H1 (cell line): ENCODE results near the gene LTB. TPM values are rescaled to one million over a fixed set of nuclear protein-coding genes. Genes with fewer than 3 reads are reported as not detected.

ENCODE experiments used
- CTCF ChIA-PET: fragments of 300-600 bp; sonication (Branson Sonifier 250); formaldehyde crosslinking; loops from one replicate; lab custom pipeline; 2021; ENCODE audit not compliant: partially characterized antibody; lab: Charles Lee
- POLR2A ChIA-PET: fragments of 300-600 bp; sonication (Branson Sonifier 250); formaldehyde crosslinking; loops from one replicate; lab custom pipeline; 2021; ENCODE audit warnings: inconsistent platforms; ENCODE audit not compliant: partially characterized antibody; lab: Charles Lee
- DNase-seq, 2 experiments: peaks; one replicate each; pipeline versions ENCODE4 v3.0.0 to v3.0.0-alpha.2; 2010 to 2022; ENCODE audit warnings: low spot score in 2 of 2, low read depth in 1 of 2, mixed read lengths in 1 of 2
- FAIRE-seq: peaks from 2 replicates; lab custom pipeline; 2011; peaks lifted over from hg19 to GRCh38; lab: Jason Lieb, UNC
- H2AFZ ChIP-seq: 2 replicates; pipeline ENCODE4 v1.8.1; 2012; ENCODE audit warnings: low read length, inconsistent platforms
- H2AK5ac ChIP-seq: 2 replicates; pipeline ENCODE4 v1.6.1; 2013; ENCODE audit warnings: low read depth, low read length
- H2BK120ac ChIP-seq: replicated peaks from 2 replicates; pipeline ENCODE3; 2013; ENCODE audit warnings: low read depth, low read length, inconsistent platforms
- H2BK12ac ChIP-seq: 2 replicates; pipeline ENCODE4 v1.6.1; 2013; ENCODE audit warnings: low read depth, low read length
- H2BK15ac ChIP-seq: 2 replicates; pipeline ENCODE4 v1.6.1; 2013; ENCODE audit warnings: low read length
- H2BK20ac ChIP-seq: 2 replicates; pipeline ENCODE4 v1.6.1; 2013; ENCODE audit warnings: low read length
- H2BK5ac ChIP-seq: 2 replicates; pipeline ENCODE4 v1.6.1; 2013; ENCODE audit warnings: low read depth, low read length
- H3K14ac ChIP-seq: 2 replicates; pipeline ENCODE4 v1.6.1; 2013; ENCODE audit warnings: inconsistent platforms; ENCODE audit not compliant: insufficient read length
- H3K18ac ChIP-seq: 2 replicates; pipeline ENCODE4 v1.6.1; 2013; ENCODE audit warnings: low read length; ENCODE audit errors: extremely low read depth
- H3K23ac ChIP-seq: 2 replicates; pipeline ENCODE4 v1.6.1; 2013; ENCODE audit warnings: inconsistent platforms; ENCODE audit not compliant: insufficient read length
- H3K23me2 ChIP-seq: 2 replicates; pipeline ENCODE4 v1.6.1; 2013; ENCODE audit warnings: low read depth, low read length
- H3K27ac ChIP-seq: 2 replicates; pipeline ENCODE4 v1.6.1; 2011; ENCODE audit warnings: low read depth, low read length, inconsistent platforms
- H3K27me3 ChIP-seq, 4 experiments: replicated peaks in 1 of 4; 1 replicate in 1 of 4; 2 replicates in 3 of 4; pipeline versions ENCODE4 v1.6.1 to v1.8.1; 2011 to 2013; ENCODE audit warnings: low read length in 3 of 4, mild to moderate bottlenecking in 3 of 4, inconsistent platforms in 2 of 4, mixed read lengths in 2 of 4, moderate library complexity in 1 of 4; ENCODE audit not compliant: control insufficient read depth in 3 of 4, insufficient read depth in 3 of 4; ENCODE audit errors: extremely low read depth in 1 of 4
- H3K36me3 ChIP-seq, 4 experiments: 2 replicates each; pipeline versions ENCODE4 v1.6.1 to v1.8.1; 2011 to 2013; ENCODE audit warnings: mild to moderate bottlenecking in 4 of 4, low read length in 3 of 4, moderate library complexity in 2 of 4, control low read depth in 1 of 4, inconsistent platforms in 1 of 4; ENCODE audit not compliant: insufficient read depth in 4 of 4, control insufficient read depth in 2 of 4
- H3K4ac ChIP-seq: replicated peaks from 2 replicates; pipeline ENCODE3; 2013; ENCODE audit warnings: low read length, low read depth, mixed read lengths, inconsistent platforms; ENCODE audit not compliant: insufficient read length
- H3K4me1 ChIP-seq, 4 experiments: replicated peaks in 1 of 4; 1 replicate in 1 of 4; 2 replicates in 3 of 4; pipeline versions ENCODE4 v1.6.1 to v1.8.1; 2011 to 2013; ENCODE audit warnings: low read length in 3 of 4, inconsistent platforms in 2 of 4, mixed read lengths in 1 of 4; ENCODE audit not compliant: insufficient read depth in 4 of 4, control insufficient read depth in 3 of 4
- H3K4me2 ChIP-seq, 2 experiments: 2 replicates each; pipeline versions ENCODE4 v1.6.1 to v1.8.1; 2011 to 2013; ENCODE audit warnings: low read depth in 2 of 2, low read length in 2 of 2, control low read depth in 1 of 2, inconsistent platforms in 1 of 2, mild to moderate bottlenecking in 1 of 2; ENCODE audit not compliant: insufficient read depth in 1 of 2
- H3K4me3 ChIP-seq, 4 experiments: fragments of 200-600, 300-600 bp in 1 of 4; sonication (generic), shearing (Covaris generic), sonication (Bioruptor Twin) in 1 of 4; 2 replicates each; pipeline versions ENCODE4 v1.5.1 to v1.8.1; 2011 to 2016; ENCODE audit warnings: low read length in 4 of 4, low read depth in 3 of 4, control low read depth in 2 of 4, inconsistent platforms in 2 of 4, mild to moderate bottlenecking in 2 of 4, mixed read lengths in 1 of 4, moderate library complexity in 1 of 4; ENCODE audit not compliant: insufficient read depth in 2 of 4; ENCODE audit errors: extremely low read depth in 1 of 4
- H3K56ac ChIP-seq: replicated peaks from 2 replicates; pipeline ENCODE3; 2013; ENCODE audit warnings: low read depth, mild to moderate bottlenecking, mixed read lengths, low read length, inconsistent platforms; ENCODE audit not compliant: insufficient read length
- H3K79me1 ChIP-seq: 2 replicates; pipeline ENCODE4 v1.6.1; 2013; ENCODE audit warnings: low read depth, low read length, control low read depth
- H3K79me2 ChIP-seq, 2 experiments: 2 replicates each; pipeline versions ENCODE4 v1.6.1 to v1.8.1; 2012 to 2013; ENCODE audit warnings: low read length in 2 of 2, mild to moderate bottlenecking in 2 of 2, inconsistent platforms in 1 of 2; ENCODE audit not compliant: insufficient read depth in 2 of 2, control insufficient read depth in 1 of 2
- H3K9ac ChIP-seq, 4 experiments: replicated peaks in 1 of 4; 1 replicate in 1 of 4; 2 replicates in 3 of 4; pipeline versions ENCODE4 v1.6.1 to v1.8.1; 2011 to 2013; ENCODE audit warnings: low read depth in 3 of 4, low read length in 3 of 4, control low read depth in 2 of 4, mild to moderate bottlenecking in 2 of 4, moderate library complexity in 2 of 4, inconsistent platforms in 1 of 4; ENCODE audit errors: extremely low read depth in 1 of 4
- H3K9me3 ChIP-seq, 2 experiments: 2 replicates each; pipeline versions ENCODE4 v1.6.1 to v1.8.1; 2012 to 2013; ENCODE audit warnings: mild to moderate bottlenecking in 2 of 2, moderate library complexity in 2 of 2, control low read depth in 1 of 2, inconsistent platforms in 1 of 2, low read depth in 1 of 2, low read length in 1 of 2, mixed read lengths in 1 of 2; ENCODE audit not compliant: insufficient read depth in 2 of 2
- H4K20me1 ChIP-seq, 2 experiments: replicated peaks in 1 of 2; 2 replicates each; pipeline versions ENCODE3 to v1.8.1; 2011 to 2013; ENCODE audit warnings: inconsistent platforms in 2 of 2, low read length in 2 of 2, mild to moderate bottlenecking in 1 of 2; ENCODE audit not compliant: insufficient read depth in 2 of 2, control insufficient read depth in 1 of 2
- H4K5ac ChIP-seq: 2 replicates; pipeline ENCODE4 v1.6.1; 2013; ENCODE audit warnings: low read length, low read depth, mixed read lengths, inconsistent platforms; ENCODE audit not compliant: insufficient read length
- H4K8ac ChIP-seq: 2 replicates; pipeline ENCODE4 v1.8.0; 2013; ENCODE audit warnings: mild to moderate bottlenecking, moderate library complexity, low read length, inconsistent platforms; ENCODE audit not compliant: insufficient read depth; ENCODE audit errors: extremely low read depth
- H4K91ac ChIP-seq: replicated peaks from 2 replicates; pipeline ENCODE3; 2013; ENCODE audit warnings: low read length, mixed read lengths, inconsistent platforms; ENCODE audit not compliant: insufficient read length
- BRCA1 ChIP-seq: IDR thresholded peaks from 2 replicates; pipeline ENCODE4 v1.6.1; 2012; ENCODE audit warnings: low read depth, low read length, improper control_type of control experiment
- CBX5 ChIP-seq: fragments of 300-800, 300-1000 bp; sonication (generic); IDR thresholded peaks from 2 replicates; pipeline ENCODE4 v1.7.1; 2016; ENCODE audit warnings: antibody characterized with exemption, low read length, low read depth
- EGR1 ChIP-seq: IDR thresholded peaks from 2 replicates; pipeline ENCODE4 v1.6.1; 2011; ENCODE audit warnings: low read depth, low read length, borderline replicate concordance
- EZH2 ChIP-seq: fragments of 200-600 bp; sonication (generic); IDR thresholded peaks from 2 replicates; pipeline ENCODE4 v1.7.1; 2012; ENCODE audit warnings: low read depth, mild to moderate bottlenecking, moderate library complexity, low read length, inconsistent platforms; ENCODE audit not compliant: severe bottlenecking
- GABPA ChIP-seq: IDR thresholded peaks from 2 replicates; pipeline ENCODE4 v1.6.1; 2011; ENCODE audit warnings: mild to moderate bottlenecking, low read length, moderate library complexity, borderline replicate concordance; ENCODE audit not compliant: insufficient read depth
- MAFK ChIP-seq: IDR thresholded peaks from 2 replicates; pipeline ENCODE4 v1.6.1; 2012; ENCODE audit warnings: low read depth, mild to moderate bottlenecking, improper control_type of control experiment, low read length
- POLR2AphosphoS5 ChIP-seq: IDR thresholded peaks from 2 replicates; pipeline ENCODE4 v1.6.1; 2011; ENCODE audit warnings: low read depth, low read length
- SIX5 ChIP-seq: IDR thresholded peaks from 2 replicates; pipeline ENCODE4 v1.6.1; 2011; ENCODE audit warnings: mild to moderate bottlenecking, low read depth, low read length
- WGBS, 2 experiments: shearing (Covaris generic) in 1 of 2; methylation state at CpG; one replicate each; pipeline versions ENCODE4 v1.1.6 to v1.1.7; 2013 to 2015; ENCODE audit warnings: low lambda C conversion rate in 2 of 2, mixed read lengths in 2 of 2, inconsistent platforms in 1 of 2, low coverage in 1 of 2, missing lambda C conversion rate in 1 of 2; ENCODE audit not compliant: insufficient replicate concordance in 2 of 2, insufficient coverage in 1 of 2, insufficient read length in 1 of 2; ENCODE audit errors: extremely low coverage in 1 of 2, missing lambda C conversion rate in 1 of 2; 5-methylcytosine and 5-hydroxymethylcytosine counted together
- polyA plus RNA-seq, 7 experiments: library from polyadenylated mRNA; depleted of rRNA in 3 of 7; stranded (reverse) in 5 of 7; unstranded in 2 of 7; fragments of >200 nt in 5 of 7; fragments of 200-250 nt in 2 of 7; gene quantifications; 1 replicate in 5 of 7; 2 replicates in 1 of 7; 4 replicates in 1 of 7; pipeline versions ENCODE4 v1.2.1 to v1.2.3, GENCODE V29; 2011 to 2013; ENCODE audit warnings: missing spikeins in 2 of 7, mixed read lengths in 2 of 7
- total RNA-seq: library from RNA; stranded (reverse); fragmentation: NEBNext Ultra II Directional; extraction: Animal tissue kit (Norgen Biotek cat#: 25700); gene quantifications from 2 replicates; pipeline ENCODE4 v1.2.1, GENCODE V29; 2021
- TF ChIP-seq, protein P1 (sequence below): IDR thresholded peaks from 2 replicates; pipeline ENCODE4 v1.6.1; 2012; ENCODE audit warnings: low read length, inconsistent platforms

Gene LTB
- total and polyA plus RNA-seq, 2 of the 8 experiments (the other 6 are each of a cell fraction or from before 2014, with no cell fraction given), result 0.43 to 0.47 TPM

DNA sequence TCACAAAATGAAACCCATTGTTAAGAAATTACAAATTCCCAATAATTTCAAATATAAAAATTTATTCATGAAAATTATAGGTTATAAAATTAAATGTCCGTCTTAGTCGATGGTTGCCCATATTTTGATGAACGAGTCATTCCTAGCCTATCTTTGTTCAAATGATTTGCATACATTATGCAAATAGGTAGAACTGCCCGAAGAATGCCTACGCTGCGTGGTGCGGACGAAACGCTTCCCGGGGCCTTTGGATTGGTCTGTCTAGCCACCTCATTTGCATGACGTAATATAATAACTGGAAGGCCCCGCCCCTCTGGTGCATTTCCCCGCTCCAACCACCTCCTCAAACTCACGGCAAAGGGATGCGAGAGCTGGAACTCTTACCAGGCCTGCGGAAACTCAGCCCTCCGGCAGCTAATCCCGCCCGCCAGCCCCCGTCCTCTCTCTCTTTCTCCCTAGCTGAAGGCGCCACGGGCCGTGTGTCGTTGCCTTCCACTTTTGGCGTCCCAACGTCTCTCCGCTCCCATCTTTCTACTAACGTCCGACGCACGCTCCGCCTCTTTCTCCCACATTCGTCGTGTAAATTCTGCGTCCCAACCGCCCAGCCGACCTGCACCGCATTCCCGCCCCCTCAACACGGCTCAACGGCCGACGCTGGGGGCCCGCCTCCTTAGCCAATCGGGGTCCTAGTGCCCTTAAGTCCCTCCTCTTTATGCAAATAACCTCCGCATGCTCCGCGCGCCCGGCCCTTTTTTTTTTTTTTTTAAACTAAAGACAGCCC is 37.8 kb upstream of the LTB start:
- Histone ChIP-seq H3K9ac (peak overlapping the region; percentile 83 to 99 (median 95)), H3K4me2 (peak overlapping the region; percentile 84 to 93), H3K79me2 (peaks cover 24 to 37% of the 10 kb centered on the region in 2 experiments), H2AFZ (no peak overlapping the region; the same call in 1 of the 2 replicates), H3K4me1 (peaks cover 2 to 12% (median 7%) of the 10 kb centered on the region in 4 experiments; a peak in 6 of 7 replicates), H3K4ac (no peak overlapping the region), H4K20me1 (peaks cover 4 to 9% of the 10 kb centered on the region in 2 experiments), H4K91ac (peak overlapping the region; percentile 44), H3K4me3 (peak overlapping the region; percentile 72 to 97 (median 82)), H3K14ac (no peak overlapping the region), H2BK5ac (peak overlapping the region; percentile 96), H2BK12ac (peak overlapping the region; percentile 56; the same call in 1 of the 2 replicates), H3K18ac (peak overlapping the region; percentile 98), H3K23me2 (peaks cover 8% of the 10 kb centered on the region; the same call in 1 of the 2 replicates), H2BK120ac (no peak overlapping the region), H3K56ac (peak overlapping the region; percentile 83), H3K36me3 (peaks cover 18 to 32% (median 21%) of the 10 kb centered on the region in 4 experiments), H2BK20ac (no peak overlapping the region), H4K5ac (peak overlapping the region; percentile 92), H3K79me1 (peaks cover 7% of the 10 kb centered on the region; the same call in 1 of the 2 replicates), H2AK5ac (no peak overlapping the region), H4K8ac (peak overlapping the region; percentile 99; the same call in 1 of the 2 replicates), H3K9me3 (no peaks in the 10 kb centered on the region), H3K23ac (no peak overlapping the region), H2BK15ac (peak overlapping the region; percentile 48; the same call in 1 of the 2 replicates), H3K27me3 (no peaks in the 10 kb centered on the region), H3K27ac (peak overlapping the region; percentile 99)
- ChIA-PET CTCF (interaction anchor here (1.0 kb wide), 1 partner anchor 72 kb away, joined by 4 read pairs; the partner anchor contains the start of gene NFKBIL1), POLR2A (interaction anchor here (0.6 to 34.9 kb wide), 11 partner anchors 9 to 422 kb away, joined by 3 to 883 read pairs (median 6); partner anchors contain the start of genes APOM, ATP6V1G2, BAG6 and C6orf47)
- WGBS, 2 experiments, result 2% methylated on average over 39 of the region's 50 CpGs; no CpG with 5 or more reads in 1 of the 2 experiments
- DNase-seq (peak; percentile 94 to 97), FAIRE-seq (peak; percentile 80)
- TF ChIP-seq MAFK (no peak), CBX5 (no peak), POLR2AphosphoS5 (peak; percentile 97), SIX5 (no peak), BRCA1 (no peak), EGR1 (peak; percentile 83), GABPA (no peak), EZH2 (no peak)
- TF ChIP-seq, protein P1, sequence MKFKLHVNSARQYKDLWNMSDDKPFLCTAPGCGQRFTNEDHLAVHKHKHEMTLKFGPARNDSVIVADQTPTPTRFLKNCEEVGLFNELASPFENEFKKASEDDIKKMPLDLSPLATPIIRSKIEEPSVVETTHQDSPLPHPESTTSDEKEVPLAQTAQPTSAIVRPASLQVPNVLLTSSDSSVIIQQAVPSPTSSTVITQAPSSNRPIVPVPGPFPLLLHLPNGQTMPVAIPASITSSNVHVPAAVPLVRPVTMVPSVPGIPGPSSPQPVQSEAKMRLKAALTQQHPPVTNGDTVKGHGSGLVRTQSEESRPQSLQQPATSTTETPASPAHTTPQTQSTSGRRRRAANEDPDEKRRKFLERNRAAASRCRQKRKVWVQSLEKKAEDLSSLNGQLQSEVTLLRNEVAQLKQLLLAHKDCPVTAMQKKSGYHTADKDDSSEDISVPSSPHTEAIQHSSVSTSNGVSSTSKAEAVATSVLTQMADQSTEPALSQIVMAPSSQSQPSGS, result peak; percentile 93; the same call in 1 of the 2 replicates
